22Rv1 (cell line): ENCODE results near the gene MUC3A.

Experiments
- CTCF ChIP-seq: fragments of 450-650 bp; IDR thresholded peaks from 2 replicates; pipeline ENCODE4 v1.5.1; 2017; ENCODE audit warnings: mild to moderate bottlenecking
- ZFX ChIP-seq: fragments of 450-650 bp; IDR thresholded peaks from 2 replicates; pipeline ENCODE4 v1.6.1; 2017; ENCODE audit warnings: antibody characterized with exemption, borderline replicate concordance

DNA sequence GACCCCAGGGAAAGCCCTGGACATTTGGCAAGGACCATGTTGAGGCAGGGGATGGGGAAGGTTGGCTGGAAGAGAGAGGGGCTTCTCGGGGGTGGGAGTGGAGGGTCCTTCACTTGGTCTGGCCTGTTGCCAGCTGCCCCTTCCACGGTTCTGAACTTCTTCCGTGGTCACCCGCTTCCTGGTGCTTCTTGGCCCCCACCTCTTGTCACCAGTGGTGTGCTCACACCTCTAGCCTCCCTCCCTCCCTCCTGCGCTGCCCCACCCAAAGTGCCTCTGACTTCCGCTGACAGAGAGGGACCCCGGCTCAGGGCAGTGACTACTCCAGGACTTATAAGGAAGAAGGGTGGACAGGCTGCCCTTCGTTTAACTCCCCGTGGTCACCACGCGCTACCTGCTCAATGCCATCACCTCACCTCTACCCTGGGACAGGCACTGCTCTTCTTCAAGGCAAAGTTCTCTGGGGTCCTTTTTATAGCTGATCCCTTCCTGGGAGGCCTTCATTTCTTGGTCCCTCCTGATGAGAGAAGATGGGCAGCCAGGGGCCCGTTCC, 19.8 kb downstream of the MUC3A start, which contains the start of gene MUC12:
- TF ChIP-seq CTCF (no peak), ZFX (no peak)
